ENCODE data around the gene PSME3.
A peak's percentile ranks its signal among the peaks of the same experiment; 100 is the strongest.

Gene PSME3, protein sequence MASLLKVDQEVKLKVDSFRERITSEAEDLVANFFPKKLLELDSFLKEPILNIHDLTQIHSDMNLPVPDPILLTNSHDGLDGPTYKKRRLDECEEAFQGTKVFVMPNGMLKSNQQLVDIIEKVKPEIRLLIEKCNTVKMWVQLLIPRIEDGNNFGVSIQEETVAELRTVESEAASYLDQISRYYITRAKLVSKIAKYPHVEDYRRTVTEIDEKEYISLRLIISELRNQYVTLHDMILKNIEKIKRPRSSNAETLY

DNA sequence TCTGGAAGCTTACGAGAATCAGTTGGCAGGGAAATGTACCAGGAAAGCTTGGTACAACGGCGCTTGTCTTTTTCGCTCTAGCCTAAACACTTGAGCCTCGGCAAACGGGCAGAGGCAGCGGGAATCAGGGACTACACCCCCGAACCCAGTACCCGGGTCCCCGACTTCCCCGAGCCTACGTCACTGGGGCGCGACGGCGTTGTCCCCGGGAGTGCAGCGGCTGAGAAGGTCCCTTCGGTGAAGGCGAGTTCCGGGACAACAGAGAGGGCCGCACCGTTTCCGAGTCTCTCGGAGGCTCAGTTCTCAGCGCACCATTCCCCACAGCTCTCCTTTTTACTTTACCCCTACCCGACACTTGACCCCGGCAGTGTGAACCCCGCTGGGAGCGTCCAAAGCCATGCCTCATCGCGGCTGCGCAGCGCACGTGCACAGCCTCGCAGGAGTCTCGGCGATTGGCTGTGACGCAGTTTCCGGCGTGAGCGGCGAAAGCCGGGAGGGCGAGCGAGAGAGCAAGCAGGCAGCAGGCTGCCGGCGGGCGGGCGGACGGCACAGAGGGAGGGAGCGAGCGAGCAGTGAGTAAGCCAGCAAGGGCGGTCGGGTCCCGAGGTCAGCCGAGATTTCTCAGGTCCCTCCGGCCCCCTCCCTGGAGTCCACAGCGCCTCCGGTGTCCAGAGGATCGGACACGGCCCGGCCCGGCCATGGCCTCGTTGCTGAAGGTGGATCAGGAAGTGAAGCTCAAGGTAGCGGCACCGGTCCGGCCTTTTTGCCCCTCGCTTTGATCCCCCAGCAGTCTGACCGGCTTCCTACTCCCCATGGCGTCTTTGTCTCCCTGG is at the start of gene PSME3:
PSME3 (plus strand) TSS at position 464 of the 833 bp plus-strand sequence; CDS start at position 699, 235 bp downstream.
- Histone ChIP-seq H3K27ac (ENCODE audit: low read length) (peak within 1 kb of the TSS; percentile 98), H3K36me3 (ENCODE audit: control insufficient read depth in 1 of 2, insufficient read depth in 2 of 2, low read length in 2 of 2) (peaks cover 10 to 19% of the 10 kb centered on the region in 2 donors), H3K4me1 (ENCODE audit: control insufficient read depth in 1 of 2, insufficient read depth in 2 of 2, low read length in 2 of 2) (peaks cover 11 to 15% of the 10 kb centered on the region in 2 donors), H3K4me3 (ENCODE audit: low read depth in 1 of 2, low read length in 2 of 2) (peak within 1 kb of the TSS; percentile 98), H3K27me3 (ENCODE audit: low read depth, low read length) (no peaks in the 10 kb centered on the region), H3K9me3 (ENCODE audit: control insufficient read depth in 1 of 2, low read length in 2 of 2) (no peaks in the 10 kb centered on the region)

DNA sequence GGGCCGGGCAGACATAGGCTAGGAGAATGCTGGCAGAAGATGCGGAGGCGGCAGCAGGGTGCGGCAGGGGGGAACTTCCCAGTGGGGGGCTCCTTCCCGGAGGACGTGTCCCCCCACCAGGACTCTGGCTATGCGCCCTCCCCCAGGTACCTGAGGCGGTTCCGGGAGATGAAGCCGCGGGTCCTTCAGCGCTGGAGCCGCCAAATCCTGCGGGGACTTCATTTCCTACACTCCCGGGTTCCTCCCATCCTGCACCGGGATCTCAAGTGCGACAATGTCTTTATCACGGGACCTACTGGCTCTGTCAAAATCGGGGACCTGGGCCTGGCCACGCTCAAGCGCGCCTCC is 49.4 kb upstream of the PSME3 start:
- peaks cover 0 to 38% of the 10 kb centered on the region in 2 donors for H3K4me1 ChIP-seq (ENCODE audit: control insufficient read depth in 1 of 2, insufficient read depth in 2 of 2, low read length in 2 of 2)
- H3K27me3 ChIP-seq (ENCODE audit: low read depth, low read length): peaks cover 51% of the 10 kb centered on the region
- H3K4me3 ChIP-seq (ENCODE audit: low read depth in 1 of 2, low read length in 2 of 2): no peak overlapping the region
- H3K9me3 ChIP-seq (ENCODE audit: control insufficient read depth in 1 of 2, low read length in 2 of 2): no peaks in the 10 kb centered on the region
- peaks cover 7 to 11% of the 10 kb centered on the region in 2 donors for H3K36me3 ChIP-seq (ENCODE audit: control insufficient read depth in 1 of 2, insufficient read depth in 2 of 2, low read length in 2 of 2)
- no peak overlapping the region for H3K27ac ChIP-seq (ENCODE audit: low read length)

DNA sequence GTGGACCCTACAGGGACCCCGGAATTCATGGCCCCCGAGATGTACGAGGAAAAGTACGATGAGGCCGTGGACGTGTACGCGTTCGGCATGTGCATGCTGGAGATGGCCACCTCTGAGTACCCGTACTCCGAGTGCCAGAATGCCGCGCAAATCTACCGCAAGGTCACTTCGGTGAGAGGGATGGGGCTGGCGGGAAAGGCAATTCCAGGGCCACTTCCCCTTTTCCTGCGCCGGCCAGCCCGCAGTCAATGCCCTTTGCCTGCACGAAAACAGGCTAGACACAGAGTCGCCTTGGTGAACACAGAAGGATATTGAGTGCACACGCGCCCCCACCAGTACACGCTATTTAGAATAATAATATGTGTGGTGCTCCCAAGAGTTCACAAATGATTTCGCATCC is 48.8 kb upstream of the PSME3 start:
- Histone ChIP-seq H3K9me3 (ENCODE audit: control insufficient read depth in 1 of 2, low read length in 2 of 2) (no peaks in the 10 kb centered on the region), H3K4me3 (ENCODE audit: low read depth in 1 of 2, low read length in 2 of 2) (no peak overlapping the region), H3K4me1 (ENCODE audit: control insufficient read depth in 1 of 2, insufficient read depth in 2 of 2, low read length in 2 of 2) (peaks cover 0 to 38% of the 10 kb centered on the region in 2 donors), H3K27me3 (ENCODE audit: low read depth, low read length) (peaks cover 51% of the 10 kb centered on the region), H3K27ac (ENCODE audit: low read length) (no peak overlapping the region), H3K36me3 (ENCODE audit: control insufficient read depth in 1 of 2, insufficient read depth in 2 of 2, low read length in 2 of 2) (peaks cover under 1 to 5% of the 10 kb centered on the region in 2 donors)

DNA sequence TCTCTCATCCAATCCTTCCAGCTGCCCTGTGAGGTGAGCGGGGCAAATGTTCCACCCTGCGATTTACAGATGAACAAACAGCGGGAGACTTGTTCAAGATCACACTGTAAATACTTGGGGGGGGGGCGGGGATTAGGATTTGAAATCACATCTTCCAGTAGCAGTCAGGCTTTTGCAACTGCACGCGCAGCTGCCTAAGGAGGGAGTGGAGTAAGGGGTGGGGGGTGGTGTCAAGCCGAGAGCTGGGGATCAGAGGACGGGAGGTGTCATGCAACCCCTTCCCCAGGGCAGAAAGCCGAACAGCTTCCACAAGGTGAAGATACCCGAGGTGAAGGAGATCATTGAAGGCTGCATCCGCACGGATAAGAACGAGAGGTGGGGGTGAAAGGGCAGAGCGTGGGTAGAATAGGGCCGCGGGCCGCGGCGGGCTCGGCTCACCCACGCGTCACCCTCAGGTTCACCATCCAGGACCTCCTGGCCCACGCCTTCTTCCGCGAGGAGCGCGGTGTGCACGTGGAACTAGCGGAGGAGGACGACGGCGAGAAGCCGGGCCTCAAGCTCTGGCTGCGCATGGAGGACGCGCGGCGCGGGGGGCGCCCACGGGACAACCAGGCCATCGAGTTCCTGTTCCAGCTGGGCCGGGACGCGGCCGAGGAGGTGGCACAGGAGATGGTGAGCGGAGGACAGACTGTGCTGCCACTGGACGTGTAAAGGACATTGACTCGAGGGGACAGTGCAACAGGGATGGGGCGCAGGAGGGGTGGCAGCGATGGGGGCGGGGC is 48.2 kb upstream of the PSME3 start:
- no peak overlapping the region for H3K27ac ChIP-seq (ENCODE audit: low read length)
- no peak overlapping the region for H3K4me3 ChIP-seq (ENCODE audit: low read depth in 1 of 2, low read length in 2 of 2)
- no peaks in the 10 kb centered on the region for H3K36me3 ChIP-seq (ENCODE audit: control insufficient read depth in 1 of 2, insufficient read depth in 2 of 2, low read length in 2 of 2)
- no peaks in the 10 kb centered on the region for H3K9me3 ChIP-seq (ENCODE audit: control insufficient read depth in 1 of 2, low read length in 2 of 2)
- H3K27me3 ChIP-seq (ENCODE audit: low read depth, low read length): peaks cover 51% of the 10 kb centered on the region
- peaks cover 0 to 35% of the 10 kb centered on the region in 2 donors for H3K4me1 ChIP-seq (ENCODE audit: control insufficient read depth in 1 of 2, insufficient read depth in 2 of 2, low read length in 2 of 2)

DNA sequence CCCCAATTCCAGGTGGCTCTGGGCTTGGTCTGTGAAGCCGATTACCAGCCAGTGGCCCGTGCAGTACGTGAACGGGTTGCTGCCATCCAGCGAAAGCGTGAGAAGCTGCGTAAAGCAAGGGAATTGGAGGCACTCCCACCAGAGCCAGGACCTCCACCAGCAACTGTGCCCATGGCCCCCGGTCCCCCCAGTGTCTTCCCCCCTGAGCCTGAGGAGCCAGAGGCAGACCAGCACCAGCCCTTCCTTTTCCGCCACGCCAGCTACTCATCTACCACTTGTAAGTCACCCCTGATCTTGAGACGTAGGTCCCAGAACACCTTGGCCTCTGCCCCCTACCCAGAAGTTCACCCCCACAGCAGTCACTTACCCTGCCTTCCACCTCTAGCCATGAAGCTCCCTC is 45.9 kb upstream of the PSME3 start:
- Histone ChIP-seq H3K27me3 (ENCODE audit: low read depth, low read length) (peaks cover 39% of the 10 kb centered on the region), H3K27ac (ENCODE audit: low read length) (no peak overlapping the region), H3K9me3 (ENCODE audit: control insufficient read depth in 1 of 2, low read length in 2 of 2) (no peaks in the 10 kb centered on the region)

DNA sequence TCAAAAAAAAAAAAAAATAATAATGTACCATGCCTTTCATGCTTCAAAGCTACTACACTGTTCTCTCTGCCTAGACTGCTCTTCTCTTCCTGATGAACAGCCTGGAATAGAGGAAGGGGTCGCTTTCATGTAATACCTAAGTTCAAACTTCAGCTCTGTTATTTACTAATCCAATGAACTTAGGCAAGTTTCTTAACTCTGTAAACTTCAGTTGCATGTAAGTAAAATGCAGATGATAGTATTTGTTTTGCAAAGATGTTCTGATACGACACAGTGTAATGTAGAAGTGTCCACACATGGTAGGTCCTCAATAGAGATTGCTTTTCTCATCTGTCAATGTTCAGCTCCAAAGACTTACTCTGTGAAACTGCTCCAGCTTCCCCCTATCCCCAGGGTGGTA is 41.2 kb upstream of the PSME3 start:
- H3K4me1 ChIP-seq (ENCODE audit: control insufficient read depth in 1 of 2, insufficient read depth in 2 of 2, low read length in 2 of 2): peaks cover 0 to 3% of the 10 kb centered on the region in 2 donors
- H3K9me3 ChIP-seq (ENCODE audit: control insufficient read depth in 1 of 2, low read length in 2 of 2): no peaks in the 10 kb centered on the region
- H3K4me3 ChIP-seq (ENCODE audit: low read depth in 1 of 2, low read length in 2 of 2): no peak overlapping the region
- H3K27me3 ChIP-seq (ENCODE audit: low read depth, low read length): no peaks in the 10 kb centered on the region
- peaks cover 0 to 8% of the 10 kb centered on the region in 2 donors for H3K36me3 ChIP-seq (ENCODE audit: control insufficient read depth in 1 of 2, insufficient read depth in 2 of 2, low read length in 2 of 2)
- no peak overlapping the region for H3K27ac ChIP-seq (ENCODE audit: low read length)

More for the DNA sequence above, 45.9 kb upstream of the PSME3 start:
- Histone ChIP-seq H3K36me3 (ENCODE audit: control insufficient read depth in 1 of 2, insufficient read depth in 2 of 2, low read length in 2 of 2) (no peaks in the 10 kb centered on the region), H3K4me3 (ENCODE audit: low read depth in 1 of 2, low read length in 2 of 2) (no peak overlapping the region), H3K4me1 (ENCODE audit: control insufficient read depth in 1 of 2, insufficient read depth in 2 of 2, low read length in 2 of 2) (peaks cover 0 to 20% of the 10 kb centered on the region in 2 donors)

DNA sequence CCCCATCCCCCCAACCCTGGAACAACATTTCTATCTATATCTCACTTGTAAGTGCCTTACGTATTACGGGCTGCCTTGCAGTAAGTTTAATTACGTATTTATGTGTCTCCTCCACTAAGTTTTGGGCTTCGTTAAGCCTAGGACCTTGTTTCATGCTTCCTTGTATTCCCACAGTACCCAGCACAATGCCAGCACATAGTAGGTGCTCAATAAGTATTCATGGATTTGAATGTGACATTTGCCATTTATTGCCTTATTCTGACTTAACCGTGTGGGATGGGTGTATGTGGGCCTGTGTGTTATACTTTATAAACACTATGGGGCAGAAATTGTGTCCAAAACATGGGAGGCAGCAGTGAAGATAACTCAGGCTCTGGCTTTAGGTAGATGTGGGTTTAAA is 40.7 kb upstream of the PSME3 start:
- H3K9me3 ChIP-seq (ENCODE audit: control insufficient read depth in 1 of 2, low read length in 2 of 2): no peaks in the 10 kb centered on the region
- no peak overlapping the region for H3K4me3 ChIP-seq (ENCODE audit: low read depth in 1 of 2, low read length in 2 of 2)
- peaks cover 0 to 9% of the 10 kb centered on the region in 2 donors for H3K4me1 ChIP-seq (ENCODE audit: control insufficient read depth in 1 of 2, insufficient read depth in 2 of 2, low read length in 2 of 2)
- peaks cover 0 to 8% of the 10 kb centered on the region in 2 donors for H3K36me3 ChIP-seq (ENCODE audit: control insufficient read depth in 1 of 2, insufficient read depth in 2 of 2, low read length in 2 of 2)
- H3K27me3 ChIP-seq (ENCODE audit: low read depth, low read length): no peaks in the 10 kb centered on the region
- no peak overlapping the region for H3K27ac ChIP-seq (ENCODE audit: low read length)

DNA sequence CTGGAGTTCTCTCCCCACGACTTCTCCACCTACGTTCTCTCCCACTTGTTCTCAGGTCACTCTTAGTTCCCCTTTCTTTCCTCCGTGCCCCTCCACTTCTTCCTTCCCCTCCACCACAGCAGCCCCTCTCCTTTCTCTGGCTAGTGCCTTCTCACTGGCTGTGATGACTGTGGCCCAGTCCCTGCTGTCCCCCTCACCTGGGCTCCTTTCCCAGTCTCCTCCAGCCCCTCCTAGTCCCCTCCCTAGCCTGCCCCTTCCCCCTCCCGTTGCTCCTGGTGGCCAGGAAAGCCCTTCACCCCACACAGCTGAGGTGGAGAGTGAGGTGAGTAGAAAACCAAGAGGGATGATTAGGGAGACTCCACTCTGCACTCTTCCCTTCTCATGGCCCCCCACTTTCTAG is 38.1 kb upstream of the PSME3 start:
- Histone ChIP-seq H3K4me3 (ENCODE audit: low read depth in 1 of 2, low read length in 2 of 2) (no peak overlapping the region), H3K36me3 (ENCODE audit: control insufficient read depth in 1 of 2, insufficient read depth in 2 of 2, low read length in 2 of 2) (peaks cover 0 to 8% of the 10 kb centered on the region in 2 donors), H3K4me1 (ENCODE audit: control insufficient read depth in 1 of 2, insufficient read depth in 2 of 2, low read length in 2 of 2) (peaks cover 4 to 14% of the 10 kb centered on the region in 2 donors), H3K9me3 (ENCODE audit: control insufficient read depth in 1 of 2, low read length in 2 of 2) (no peaks in the 10 kb centered on the region), H3K27ac (ENCODE audit: low read length) (no peak overlapping the region), H3K27me3 (ENCODE audit: low read depth, low read length) (no peaks in the 10 kb centered on the region)

DNA sequence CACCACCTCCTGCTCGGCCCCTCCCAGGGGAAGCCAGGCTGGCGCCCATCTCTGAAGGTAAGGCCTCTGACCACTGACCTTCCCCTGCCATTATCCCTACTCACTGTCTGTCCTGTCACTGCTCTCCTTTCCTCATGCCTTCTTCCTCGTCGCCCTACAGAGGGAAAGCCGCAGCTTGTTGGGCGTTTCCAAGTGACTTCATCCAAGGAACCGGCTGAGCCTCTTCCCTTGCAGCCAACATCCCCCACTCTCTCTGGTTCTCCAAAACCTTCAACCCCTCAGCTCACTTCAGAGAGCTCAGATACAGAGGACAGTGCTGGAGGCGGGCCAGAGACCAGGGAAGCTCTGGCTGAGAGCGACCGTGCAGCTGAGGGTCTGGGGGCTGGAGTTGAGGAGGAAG is 37.7 kb upstream of the PSME3 start:
- Histone ChIP-seq H3K4me1 (ENCODE audit: control insufficient read depth in 1 of 2, insufficient read depth in 2 of 2, low read length in 2 of 2) (peaks cover 4 to 14% of the 10 kb centered on the region in 2 donors), H3K27ac (ENCODE audit: low read length) (no peak overlapping the region), H3K36me3 (ENCODE audit: control insufficient read depth in 1 of 2, insufficient read depth in 2 of 2, low read length in 2 of 2) (peaks cover 0 to 8% of the 10 kb centered on the region in 2 donors), H3K4me3 (ENCODE audit: low read depth in 1 of 2, low read length in 2 of 2) (no peak overlapping the region), H3K9me3 (ENCODE audit: control insufficient read depth in 1 of 2, low read length in 2 of 2) (no peaks in the 10 kb centered on the region), H3K27me3 (ENCODE audit: low read depth, low read length) (no peaks in the 10 kb centered on the region)

DNA sequence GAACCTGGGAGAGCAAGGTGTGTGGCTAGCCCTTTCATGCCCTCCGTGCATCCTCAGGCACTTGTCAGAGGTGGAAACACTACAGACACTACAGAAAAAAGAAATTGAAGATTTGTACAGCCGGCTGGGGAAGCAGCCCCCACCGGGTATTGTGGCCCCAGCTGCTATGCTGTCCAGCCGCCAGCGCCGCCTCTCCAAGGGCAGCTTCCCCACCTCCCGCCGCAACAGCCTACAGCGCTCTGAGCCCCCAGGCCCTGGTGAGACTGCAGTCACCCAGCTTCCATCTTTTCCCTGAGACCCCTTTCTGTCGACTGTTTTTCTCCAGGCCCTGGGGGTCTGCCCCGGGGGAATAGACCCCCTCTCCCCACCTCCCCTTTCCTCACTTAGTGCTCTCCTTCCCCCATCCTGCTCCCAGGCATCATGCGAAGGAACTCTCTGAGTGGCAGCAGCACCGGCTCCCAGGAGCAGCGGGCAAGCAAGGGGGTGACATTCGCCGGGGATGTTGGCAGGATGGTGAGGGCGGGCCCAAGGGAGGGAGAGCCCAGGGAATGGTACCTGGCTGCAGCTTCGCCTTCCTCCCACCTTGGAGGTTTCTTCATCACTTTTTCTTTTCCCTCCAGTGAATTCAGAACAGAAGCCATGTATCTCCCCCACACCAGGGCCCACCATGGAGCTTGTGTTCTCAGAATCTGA is 37.0 kb upstream of the PSME3 start:
- Histone ChIP-seq H3K9me3 (ENCODE audit: control insufficient read depth in 1 of 2, low read length in 2 of 2) (no peaks in the 10 kb centered on the region), H3K36me3 (ENCODE audit: control insufficient read depth in 1 of 2, insufficient read depth in 2 of 2, low read length in 2 of 2) (peaks cover 0 to 8% of the 10 kb centered on the region in 2 donors), H3K27ac (ENCODE audit: low read length) (peak overlapping the region; percentile 93), H3K4me3 (ENCODE audit: low read depth in 1 of 2, low read length in 2 of 2) (no peak overlapping the region), H3K27me3 (ENCODE audit: low read depth, low read length) (no peaks in the 10 kb centered on the region), H3K4me1 (ENCODE audit: control insufficient read depth in 1 of 2, insufficient read depth in 2 of 2, low read length in 2 of 2) (peaks cover 4 to 14% of the 10 kb centered on the region in 2 donors)

Measured in muscle layer of duodenum (tissue), 2 donors.